Left ventricle myocardium superior (tissue), 1 donor: ENCODE measurements around the gene BORCS5. TPM values are rescaled to one million over a fixed set of nuclear protein-coding genes. Genes with fewer than 3 reads are reported as not detected.
"Not testable (repeated sequence)": the region's sequence is repeated elsewhere in the genome, so short reads cannot be mapped to it uniquely, and the experiment has no call there.

Experiments used
- ATAC-seq: fragments of 200-7000 bp; cut with Tn5 transposase; one replicate; pipeline ENCODE4 v1.9.1; 2020; ENCODE audit warnings: mild to moderate bottlenecking, moderate library complexity
- DNase-seq: peaks from one replicate; pipeline ENCODE4 v3.0.0-alpha.2; 2020
- intact Hi-C: fragments of 100-400 bp; cut with micrococcal nuclease; formaldehyde crosslinking; loops from one replicate; pipeline ENCODE4 v1.11.0; 2022
- long read RNA-seq: library from polyadenylated mRNA; unstranded; transcript quantifications from one replicate; pipeline ENCODE4 v2.0.0, GENCODE V29; 2021
- total RNA-seq: library from RNA; stranded (reverse); fragmentation: NEBNext Ultra II Directional; extraction: Animal tissue kit (Norgen Biotek cat#: 25700); gene quantifications from one replicate; pipeline ENCODE4 v1.2.1, GENCODE V29; 2021
- donor health status: DM: no; HTN: yes; CAD: no; lungs with severe emphysema.

BORCS5 gene
- 9.3 TPM for total RNA-seq
- long read RNA-seq, partial matches to known transcripts = 0 of 5 reads
- long read RNA-seq, other reads (novel, unspliced or antisense) = 3 of 5 reads

- DNase-seq (peak; percentile 99), ATAC-seq (peak; percentile 99)
- intact Hi-C loops = no loop called here
Observed at GRCh38 chr12:12356896-12357718, at the start of gene BORCS5. BORCS5 (plus strand) TSS chr12:12357078; CDS start chr12:12357452, 374 bp downstream.

GRCh38 chr12:12310695-12311094 is 46.2 kb upstream of the BORCS5 start:
- DNase-seq, intact Hi-C loops, ATAC-seq: not testable (repeated sequence)

GRCh38 chr12:12315838-12316237 is 41.0 kb upstream of the BORCS5 start:
- ATAC-seq = no peak

GRCh38 chr12:12319451-12320183 is 37.3 kb upstream of the BORCS5 start:
- peak; percentile 24 for ATAC-seq
- intact Hi-C loops = no loop called here

More at GRCh38 chr12:12315838-12316237, 41.0 kb upstream of the BORCS5 start:
- DNase-seq = no peak
- intact Hi-C loops = no loop called here

GRCh38 chr12:12323118-12323517 is 33.8 kb upstream of the BORCS5 start:
- no peak for ATAC-seq
- no peak for DNase-seq
- intact Hi-C loops = no loop called here

More at GRCh38 chr12:12319451-12320183, 37.3 kb upstream of the BORCS5 start:
- no peak for DNase-seq

GRCh38 chr12:12323591-12323990 is 33.3 kb upstream of the BORCS5 start:
- no peak for DNase-seq
- no peak for ATAC-seq
- intact Hi-C loops = no loop called here

- ATAC-seq (no peak), DNase-seq (no peak)
- intact Hi-C loops = loop anchor here (2.0 kb wide), 1 partner anchor 243 kb away; no protein-coding TSS in a partner anchor
Observed at GRCh38 chr12:12326262-12326661, 30.6 kb upstream of the BORCS5 start.

GRCh38 chr12:12327802-12328201 is 29.1 kb upstream of the BORCS5 start:
- intact Hi-C loops = loop anchor here (2.0 kb wide), 1 partner anchor 245 kb away; no protein-coding TSS in a partner anchor
- ATAC-seq (peak; percentile 50), DNase-seq (no peak)

- ATAC-seq = no peak
- intact Hi-C loops = no loop called here
- DNase-seq = no peak
Observed at GRCh38 chr12:12331244-12331771, 25.6 kb upstream of the BORCS5 start.

GRCh38 chr12:12331896-12332295 is 25.0 kb upstream of the BORCS5 start:
- ATAC-seq (no peak), DNase-seq (no peak)
- intact Hi-C loops = no loop called here

- intact Hi-C loops = no loop called here
- DNase-seq (no peak), ATAC-seq (peak; percentile 36)
Observed at GRCh38 chr12:12333407-12334366, 23.2 kb upstream of the BORCS5 start.

GRCh38 chr12:12334367-12335040 is 22.4 kb upstream of the BORCS5 start:
- intact Hi-C loops = no loop called here
- DNase-seq (peak; percentile 54), ATAC-seq (peak; percentile 61)

GRCh38 chr12:12336049-12336411 is 20.8 kb upstream of the BORCS5 start:
- intact Hi-C loops = no loop called here
- DNase-seq (no peak), ATAC-seq (no peak)

- intact Hi-C loops = no loop called here
- ATAC-seq (no peak), DNase-seq (no peak)
Observed at GRCh38 chr12:12336511-12336910, 20.4 kb upstream of the BORCS5 start.

GRCh38 chr12:12338527-12339168 is 18.2 kb upstream of the BORCS5 start:
- intact Hi-C loops = no loop called here
- ATAC-seq = no peak
- no peak for DNase-seq

GRCh38 chr12:12349711-12350665 is 6.9 kb upstream of the BORCS5 start, which contains the start of gene MANSC1:
MANSC1 (minus strand) TSS chr12:12350242; CDS start chr12:12343314, 6,928 bp downstream.
- intact Hi-C loops = no loop called here
- peak; percentile 80 for DNase-seq
- peak; percentile 92 for ATAC-seq
